Rectal smooth muscle tissue (tissue), 1 donor: Measurements from ENCODE around the gene SUOX.
"Not testable (repeated sequence)": the region's sequence is repeated elsewhere in the genome, so short reads cannot be mapped to it uniquely, and the experiment has no call there.

ENCODE experiments used
- H3K27ac ChIP-seq: one replicate; pipeline ENCODE4 v1.7.0; 2013; ENCODE audit warnings: low read depth, low read length, inconsistent platforms
- H3K27me3 ChIP-seq: one replicate; pipeline ENCODE4 v1.7.0; 2013; ENCODE audit warnings: low read length; ENCODE audit not compliant: control insufficient read depth, insufficient read depth
- H3K36me3 ChIP-seq: one replicate; pipeline ENCODE4 v1.7.0; 2013; ENCODE audit warnings: low read length; ENCODE audit not compliant: control insufficient read depth, insufficient read depth
- H3K4me1 ChIP-seq: one replicate; pipeline ENCODE4 v1.7.0; 2013; ENCODE audit warnings: low read length; ENCODE audit not compliant: control insufficient read depth, insufficient read depth
- H3K4me3 ChIP-seq: one replicate; pipeline ENCODE4 v1.7.0; 2013; ENCODE audit warnings: low read length
- H3K9ac ChIP-seq: one replicate; pipeline ENCODE4 v1.7.0; 2013; ENCODE audit warnings: low read length

The SUOX gene

DNA sequence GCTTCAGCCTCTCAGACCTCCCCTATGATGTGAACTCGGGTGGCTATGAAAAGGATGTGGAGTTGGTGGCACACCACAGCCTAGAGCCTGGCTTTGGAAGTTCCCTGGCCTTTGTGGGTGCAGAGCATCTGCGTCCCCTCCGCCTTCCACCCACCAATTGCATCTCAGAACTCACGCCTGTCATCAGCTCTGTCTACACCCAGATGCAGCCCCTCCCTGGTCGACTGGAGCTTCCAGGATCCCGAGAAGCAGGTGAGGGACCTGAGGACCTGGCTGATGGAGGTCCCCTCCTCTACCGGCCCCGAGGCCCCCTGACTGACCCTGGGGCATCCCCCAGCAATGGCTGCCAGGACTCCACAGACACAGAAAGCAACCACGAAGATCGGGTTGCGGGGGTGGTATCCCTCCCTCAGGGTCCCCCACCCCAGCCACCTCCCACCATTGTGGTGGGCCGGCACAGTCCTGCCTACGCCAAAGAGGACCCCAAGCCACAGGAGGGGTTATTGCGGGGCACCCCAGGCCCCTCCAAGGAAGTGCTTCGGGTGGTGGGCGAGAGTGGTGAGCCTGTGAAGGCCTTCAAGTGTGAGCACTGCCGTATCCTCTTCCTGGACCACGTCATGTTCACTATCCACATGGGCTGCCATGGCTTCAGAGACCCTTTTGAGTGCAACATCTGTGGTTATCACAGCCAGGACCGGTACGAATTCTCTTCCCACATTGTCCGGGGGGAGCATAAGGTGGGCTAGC lies 37.7 kb downstream of the SUOX start:
- Histone ChIP-seq H3K27ac (no peak overlapping the region), H3K4me3 (no peak overlapping the region), H3K27me3 (no peaks in the 10 kb centered on the region), H3K4me1 (no peaks in the 10 kb centered on the region), H3K9ac (no peak overlapping the region), H3K36me3 (peaks cover 13% of the 10 kb centered on the region)

DNA sequence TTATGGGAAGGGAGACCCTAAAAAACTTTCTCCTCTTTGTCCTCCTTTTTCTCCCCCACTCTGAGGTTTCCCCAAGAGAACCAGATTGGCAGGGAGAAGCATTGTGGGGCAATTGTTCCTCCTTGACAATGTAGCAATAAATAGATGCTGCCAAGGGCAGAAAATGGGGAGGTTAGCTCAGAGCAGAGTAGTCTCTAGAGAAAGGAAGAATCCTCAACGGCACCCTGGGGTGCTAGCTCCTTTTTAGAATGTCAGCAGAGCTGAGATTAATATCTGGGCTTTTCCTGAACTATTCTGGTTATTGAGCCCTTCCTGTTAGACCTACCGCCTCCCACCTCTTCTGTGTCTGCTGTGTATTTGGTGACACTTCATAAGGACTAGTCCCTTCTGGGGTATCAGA lies 40.1 kb downstream of the SUOX start:
- Histone ChIP-seq H3K36me3 (peaks cover 13% of the 10 kb centered on the region), H3K4me3 (no peak overlapping the region), H3K4me1 (peaks cover 6% of the 10 kb centered on the region), H3K27ac (no peak overlapping the region), H3K27me3 (no peaks in the 10 kb centered on the region), H3K9ac (no peak overlapping the region)

DNA sequence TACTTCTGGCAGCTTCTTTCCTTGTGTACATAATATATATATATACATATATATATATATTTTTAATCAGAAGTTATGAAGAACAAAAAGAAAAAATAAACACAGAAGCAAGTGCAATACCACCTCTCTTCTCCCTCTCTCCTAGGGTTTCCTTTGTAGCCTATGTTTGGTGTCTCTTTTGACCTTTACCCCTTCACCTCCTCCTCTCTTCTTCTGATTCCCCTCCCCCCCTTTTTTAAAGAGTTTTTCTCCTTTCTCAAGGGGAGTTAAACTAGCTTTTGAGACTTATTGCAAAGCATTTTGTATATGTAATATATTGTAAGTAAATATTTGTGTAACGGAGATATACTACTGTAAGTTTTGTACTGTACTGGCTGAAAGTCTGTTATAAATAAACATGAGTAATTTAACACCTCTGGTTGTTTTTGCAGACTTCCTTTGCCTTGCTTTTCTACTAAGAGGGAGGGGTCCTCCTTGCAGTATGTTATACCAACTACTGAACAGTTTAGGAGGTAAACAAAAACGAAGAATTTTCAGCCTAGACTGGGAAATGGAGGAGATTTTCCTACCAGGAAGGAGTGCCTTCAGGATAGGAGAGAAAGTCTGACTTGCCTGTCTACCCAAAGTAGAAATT lies 41.1 kb downstream of the SUOX start:
- peaks cover 13% of the 10 kb centered on the region for H3K4me1 ChIP-seq
- no peak overlapping the region for H3K27ac ChIP-seq
- no peak overlapping the region for H3K4me3 ChIP-seq
- H3K27me3 ChIP-seq = no peaks in the 10 kb centered on the region
- no peak overlapping the region for H3K9ac ChIP-seq
- peaks cover 10% of the 10 kb centered on the region for H3K36me3 ChIP-seq

DNA sequence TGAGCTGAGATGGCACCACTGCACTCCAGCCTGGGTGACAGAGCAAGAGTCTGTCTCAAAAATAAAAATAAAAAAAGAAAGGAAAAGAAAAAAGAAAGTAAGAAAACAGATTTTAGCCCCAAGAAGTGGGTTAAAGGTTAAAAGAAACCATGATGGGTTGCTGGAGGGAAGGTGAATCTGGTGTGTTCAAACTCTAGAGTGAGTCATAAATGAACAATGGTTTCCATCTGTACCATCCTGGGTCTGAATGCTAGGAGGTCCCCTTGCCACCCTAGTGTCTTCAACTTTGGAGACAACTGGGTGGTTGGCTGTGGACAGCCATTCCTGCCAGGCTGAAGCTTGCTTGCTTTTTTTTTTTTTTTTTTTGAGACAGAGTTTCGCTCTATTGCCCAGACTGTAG lies 43.1 kb downstream of the SUOX start:
- H3K27me3 ChIP-seq = no peaks in the 10 kb centered on the region
- H3K9ac ChIP-seq = no peak overlapping the region
- H3K27ac ChIP-seq = no peak overlapping the region
- peaks cover 16% of the 10 kb centered on the region for H3K4me1 ChIP-seq
- peaks cover 10% of the 10 kb centered on the region for H3K36me3 ChIP-seq
- H3K4me3 ChIP-seq = no peak overlapping the region

DNA sequence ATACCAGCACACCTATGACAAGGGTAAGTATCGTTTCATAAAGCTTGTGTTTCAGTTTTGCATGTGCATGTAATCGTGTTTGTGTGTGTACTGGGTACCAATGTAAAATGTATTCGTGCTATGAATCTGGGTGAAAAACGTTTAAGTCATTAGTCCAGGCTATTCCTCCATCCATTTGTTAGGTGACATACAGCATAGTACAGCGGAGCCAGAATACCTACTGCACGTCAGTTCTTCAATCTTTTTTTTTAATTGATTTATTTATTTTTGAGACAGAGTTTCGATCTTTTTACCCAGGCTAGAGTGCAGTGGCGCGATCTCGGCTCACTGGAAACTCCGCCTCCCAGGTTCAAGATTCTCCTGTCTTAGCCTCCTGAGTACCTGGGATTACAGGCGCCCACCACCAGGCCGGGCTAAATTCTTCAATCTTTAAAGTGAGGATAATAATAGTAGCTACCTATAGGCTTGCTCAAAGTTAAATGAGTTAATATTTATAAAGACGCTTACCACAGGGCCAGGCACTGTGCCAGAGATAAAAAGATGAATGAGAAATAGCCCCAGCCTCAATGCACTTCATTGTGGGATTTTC lies 44.0 kb downstream of the SUOX start:
- peak overlapping the region; percentile 90 for H3K27ac ChIP-seq
- H3K36me3 ChIP-seq = peaks cover 9% of the 10 kb centered on the region
- peak overlapping the region; percentile 58 for H3K4me3 ChIP-seq
- no peaks in the 10 kb centered on the region for H3K27me3 ChIP-seq
- H3K4me1 ChIP-seq = peaks cover 16% of the 10 kb centered on the region
- peak overlapping the region; percentile 47 for H3K9ac ChIP-seq

DNA sequence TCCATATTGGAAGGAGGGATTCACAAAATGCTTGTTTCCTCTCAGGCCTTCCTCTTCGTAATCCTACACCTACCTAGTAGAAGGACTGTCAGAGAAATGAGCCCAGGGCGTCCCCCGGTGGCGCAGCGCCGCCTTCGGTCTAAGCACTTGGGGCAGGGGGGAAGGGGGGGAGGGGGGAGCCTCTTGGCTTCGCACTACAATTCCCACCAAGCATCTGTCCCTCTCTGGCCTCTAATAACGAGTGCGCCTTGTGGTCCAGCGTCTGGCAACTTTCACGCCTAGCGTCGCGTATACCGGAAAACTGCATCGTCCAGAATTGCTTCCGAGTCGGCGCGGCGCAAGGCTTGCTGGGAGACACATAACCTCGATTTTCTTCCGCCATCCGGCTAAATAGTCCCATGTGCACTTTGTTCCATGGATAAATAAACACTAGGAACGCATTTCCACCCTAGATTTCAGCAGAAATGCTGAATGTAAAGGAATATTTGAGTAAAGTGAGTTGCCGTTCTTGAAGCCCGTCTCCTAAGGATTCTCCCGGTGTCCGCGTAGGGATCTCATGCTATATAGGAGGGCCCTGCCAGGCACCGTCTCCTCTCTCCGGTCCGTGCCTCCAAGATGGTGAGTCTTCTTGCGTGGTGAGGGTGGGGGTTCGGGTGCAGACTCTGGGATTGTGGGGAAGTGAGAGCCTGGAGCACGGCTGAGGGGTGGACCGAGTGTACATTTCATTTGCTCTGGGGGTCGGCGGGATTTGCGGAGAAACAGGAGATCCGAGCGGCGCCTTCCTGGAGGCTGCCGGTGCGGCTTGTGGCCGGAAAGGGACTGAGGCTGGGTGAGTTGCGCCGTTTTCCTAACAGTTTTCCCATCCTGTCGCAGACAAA lies 44.7 kb downstream of the SUOX start, which contains the start of gene RPS26:
TSS of gene RPS26 (plus strand) at position 367 of the 878 bp plus-strand sequence. CDS start at position 616, 249 bp downstream.
- H3K9ac ChIP-seq = peak within 1 kb of the TSS; percentile 96
- peak within 1 kb of the TSS; percentile 90 for H3K27ac ChIP-seq
- peaks cover 16% of the 10 kb centered on the region for H3K4me1 ChIP-seq
- peaks cover 9% of the 10 kb centered on the region for H3K36me3 ChIP-seq
- peak within 1 kb of the TSS; percentile 99 for H3K4me3 ChIP-seq
- H3K27me3 ChIP-seq = no peaks in the 10 kb centered on the region

DNA sequence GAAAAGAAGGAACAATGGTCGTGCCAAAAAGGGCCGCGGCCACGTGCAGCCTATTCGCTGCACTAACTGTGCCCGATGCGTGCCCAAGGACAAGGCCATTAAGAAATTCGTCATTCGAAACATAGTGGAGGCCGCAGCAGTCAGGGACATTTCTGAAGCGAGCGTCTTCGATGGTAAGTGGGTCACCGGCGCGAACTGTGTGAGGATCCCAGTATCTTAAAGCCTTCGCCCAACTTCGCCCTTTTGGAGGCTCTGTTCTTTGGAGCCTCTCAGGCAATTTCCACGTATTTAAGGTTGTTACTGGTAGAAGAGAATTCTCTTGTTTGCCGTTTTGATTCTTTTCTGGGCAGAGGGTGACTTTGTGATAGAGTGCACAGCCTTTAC lies 45.3 kb downstream of the SUOX start:
- not testable (repeated sequence) for H3K36me3 ChIP-seq
- Histone ChIP-seq H3K4me3 (peak overlapping the region; percentile 99), H3K27ac (peak overlapping the region; percentile 90)

DNA sequence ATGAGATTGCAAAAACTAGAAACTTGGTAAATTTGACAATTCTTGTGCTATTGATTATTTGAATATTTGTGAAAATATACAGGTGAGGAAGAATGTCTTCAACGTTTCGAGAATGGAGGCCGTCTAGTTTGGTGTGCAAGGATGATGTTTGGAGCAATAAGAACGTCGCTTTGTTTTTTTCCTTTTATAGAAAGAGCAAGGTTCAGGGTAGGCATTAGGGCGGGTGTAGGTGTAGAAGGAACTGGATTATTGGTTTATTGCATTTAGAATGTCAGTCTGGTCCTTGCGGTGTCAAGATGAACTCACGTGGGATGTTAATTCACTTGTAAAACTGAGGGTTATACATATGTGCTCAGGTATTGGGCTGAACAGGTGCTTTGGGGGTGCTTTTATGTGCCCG lies 45.8 kb downstream of the SUOX start:
- Histone ChIP-seq H3K27ac (peak overlapping the region; percentile 90), H3K4me1 (peaks cover 16% of the 10 kb centered on the region), H3K36me3 (peaks cover 9% of the 10 kb centered on the region), H3K27me3 (no peaks in the 10 kb centered on the region), H3K4me3 (peak overlapping the region; percentile 99), H3K9ac (peak overlapping the region; percentile 96)

More for the DNA sequence above, 45.3 kb downstream of the SUOX start:
- Histone ChIP-seq H3K4me1 (peaks cover 16% of the 10 kb centered on the region), H3K9ac (peak overlapping the region; percentile 96)
- not testable (repeated sequence) for H3K27me3 ChIP-seq

DNA sequence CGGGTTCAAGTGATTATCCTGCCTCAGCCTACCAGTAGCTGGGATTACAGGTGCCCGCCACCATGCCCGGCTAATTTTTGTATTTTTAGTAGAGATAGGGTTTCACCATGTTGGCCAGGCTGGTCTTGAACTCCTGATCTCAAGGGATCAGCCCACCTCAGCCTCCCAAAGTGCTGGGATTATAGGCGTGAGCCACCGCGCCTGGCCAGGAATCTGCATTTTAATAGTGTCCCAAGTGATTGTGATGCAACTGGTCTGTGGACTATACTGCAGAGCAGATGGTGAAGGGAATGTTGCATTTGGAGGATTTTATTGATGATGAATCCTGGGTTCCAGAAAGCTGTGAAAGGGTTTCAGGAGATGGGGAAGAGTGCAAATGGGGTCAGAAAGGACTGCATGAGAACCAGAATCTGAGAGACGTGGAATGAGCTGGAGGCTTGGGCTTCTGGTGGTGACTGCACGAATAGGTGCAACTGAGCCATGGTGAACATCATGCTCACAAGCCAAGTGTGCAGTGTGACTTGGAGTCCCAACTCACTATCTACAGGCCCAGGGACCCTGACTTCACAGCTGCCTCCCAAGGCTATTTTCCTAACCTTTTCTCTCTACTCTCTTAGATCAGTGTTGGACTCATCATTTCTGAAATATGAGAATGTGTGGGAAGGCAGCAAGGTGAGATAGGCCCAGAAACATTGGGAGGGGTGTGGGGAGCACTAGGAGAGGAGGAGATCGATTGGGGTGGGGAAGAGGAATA lies 49.1 kb downstream of the SUOX start:
- H3K4me1 ChIP-seq = peaks cover 12% of the 10 kb centered on the region
- no peak overlapping the region for H3K9ac ChIP-seq
- H3K4me3 ChIP-seq = no peak overlapping the region
- peaks cover 9% of the 10 kb centered on the region for H3K36me3 ChIP-seq
- no peak overlapping the region for H3K27ac ChIP-seq
- no peaks in the 10 kb centered on the region for H3K27me3 ChIP-seq

DNA sequence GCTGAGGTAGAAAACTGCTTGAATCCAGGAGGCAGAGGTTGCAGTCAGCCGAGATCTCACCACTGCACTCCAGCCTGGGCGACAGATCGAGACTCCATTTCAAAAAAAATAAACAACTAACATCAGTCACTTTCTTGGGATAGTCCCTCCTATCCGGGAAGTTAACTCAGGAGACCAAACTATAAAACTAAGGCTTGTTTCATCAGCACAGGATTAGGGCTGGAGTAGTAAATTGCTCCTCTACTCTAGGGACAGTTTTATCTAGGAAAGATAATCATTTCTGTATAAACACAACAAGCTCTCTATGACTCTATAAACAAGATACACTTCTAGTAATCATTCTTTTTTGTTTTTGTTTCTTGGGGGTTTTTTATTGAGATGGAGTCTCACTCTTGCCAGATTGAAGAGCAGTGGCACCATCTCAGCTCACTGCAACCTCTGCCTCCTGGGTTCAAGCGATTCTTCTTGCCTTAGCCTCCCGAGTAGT lies 56.4 kb downstream of the SUOX start:
- Histone ChIP-seq H3K27me3 (no peaks in the 10 kb centered on the region), H3K4me3 (no peak overlapping the region), H3K4me1 (no peaks in the 10 kb centered on the region), H3K27ac (no peak overlapping the region), H3K36me3 (no peaks in the 10 kb centered on the region), H3K9ac (no peak overlapping the region)
